B cell (primary cell): ENCODE data around the gene TMC8. TPM values are rescaled to one million over a fixed set of nuclear protein-coding genes. Genes with fewer than 3 reads are reported as not detected.

ENCODE experiments used
- ATAC-seq: fragments of 200-7000 bp; cut with Tn5 transposase; one replicate; pipeline ENCODE4 v1.10.0; 2021; ENCODE audit warnings: low read depth, mild to moderate bottlenecking, moderate number of reproducible peaks, moderate library complexity
- CTCF ChIA-PET: fragments of 350-600 bp; sonication (Branson Sonifier 250); formaldehyde crosslinking; loops from one replicate; lab custom pipeline; 2021; ENCODE audit warnings: antibody characterized with exemption, inconsistent platforms; lab: Charles Lee
- POLR2A ChIA-PET: fragments of 350-600 bp; sonication (Branson Sonifier 250); formaldehyde crosslinking; loops from one replicate; lab custom pipeline; 2021; ENCODE audit warnings: antibody characterized with exemption; lab: Charles Lee
- DNase-seq: peaks from one replicate; pipeline ENCODE4 v3.0.0; 2013
- H2AFZ ChIP-seq: 2 replicates; pipeline ENCODE4 v1.6.1; 2012; ENCODE audit warnings: mild to moderate bottlenecking, low read depth, low read length; ENCODE audit not compliant: insufficient read depth, poor library complexity, severe bottlenecking
- H3K27ac ChIP-seq, 2 donors: 1 replicate in 1 of 2; 2 replicates in 1 of 2; pipeline ENCODE4 v1.5.1; 2012 to 2013; ENCODE audit warnings: low read length in 2 of 2, mild to moderate bottlenecking in 2 of 2, moderate library complexity in 1 of 2
- H3K27me3 ChIP-seq, 4 experiments: fragments of 200-600 bp in 1 of 4; sonication (generic) in 1 of 4; replicated peaks in 1 of 4; 1 replicate in 2 of 4; 2 replicates in 2 of 4; pipeline versions ENCODE4 v1.6.1 to v1.7.0; 2013 to 2016; ENCODE audit warnings: low read length in 3 of 4, mild to moderate bottlenecking in 2 of 4, mixed read lengths in 1 of 4, moderate library complexity in 1 of 4; ENCODE audit not compliant: insufficient read depth in 4 of 4, control insufficient read depth in 3 of 4; ENCODE audit errors: control extremely low read depth in 1 of 4
- H3K36me3 ChIP-seq, 2 experiments: replicated peaks in 1 of 2; 1 replicate in 1 of 2; 2 replicates in 1 of 2; pipeline versions ENCODE4 v1.6.1 to v1.7.1; 2013; ENCODE audit warnings: low read length in 1 of 2; ENCODE audit not compliant: insufficient read depth in 2 of 2, control insufficient read depth in 1 of 2; ENCODE audit errors: control extremely low read depth in 1 of 2, extremely low read depth in 1 of 2
- H3K4me1 ChIP-seq, 2 donors: fragments of 200-600 bp in 1 of 2; sonication (generic) in 1 of 2; 1 replicate in 1 of 2; 2 replicates in 1 of 2; pipeline versions ENCODE4 v1.5.1 to v1.6.1; 2013 to 2017; ENCODE audit warnings: low read length in 2 of 2; ENCODE audit not compliant: control insufficient read depth in 2 of 2, insufficient read depth in 2 of 2
- H3K4me2 ChIP-seq: replicated peaks from 2 replicates; pipeline ENCODE3; 2012; ENCODE audit warnings: mild to moderate bottlenecking, low read depth, low read length; ENCODE audit not compliant: poor library complexity, severe bottlenecking
- H3K4me3 ChIP-seq, 5 experiments: fragments of 200-600 bp in 1 of 5; sonication (generic) in 1 of 5; 1 replicate in 3 of 5; 2 replicates in 2 of 5; pipeline versions ENCODE4 v1.5.1 to v1.7.0; 2011 to 2016; ENCODE audit warnings: low read length in 4 of 5, mild to moderate bottlenecking in 4 of 5, low read depth in 2 of 5, control low read depth in 1 of 5, moderate library complexity in 1 of 5; ENCODE audit not compliant: insufficient read depth in 1 of 5; ENCODE audit errors: control extremely low read depth in 1 of 5, extremely low read depth in 1 of 5
- H3K79me2 ChIP-seq: fragments of 200-600 bp; sonication (generic); one replicate; pipeline ENCODE4 v1.6.0; 2016; ENCODE audit warnings: low read length; ENCODE audit not compliant: control insufficient read depth, insufficient read depth
- H3K9ac ChIP-seq: fragments of 200-600 bp; sonication (generic); 2 replicates; pipeline ENCODE4 v1.6.1; 2017; ENCODE audit warnings: mild to moderate bottlenecking, low read length, moderate library complexity
- H3K9me3 ChIP-seq, 3 donors: one replicate each; pipeline versions ENCODE4 v1.6.1 to v1.7.1; 2013; ENCODE audit warnings: low read length in 2 of 3; ENCODE audit not compliant: control insufficient read depth in 2 of 3, insufficient read depth in 1 of 3; ENCODE audit errors: control extremely low read depth in 1 of 3
- H4K20me1 ChIP-seq: 2 replicates; pipeline ENCODE4 v1.6.0; 2012; ENCODE audit warnings: mild to moderate bottlenecking, low read length; ENCODE audit not compliant: insufficient read depth, control insufficient read depth, poor library complexity, severe bottlenecking
- H3K27ac Mint-ChIP-seq: one replicate; pipeline ENCODE4 v1.8.0; 2021; ENCODE audit warnings: mixed read lengths
- H3K27me3 Mint-ChIP-seq: one replicate; pipeline ENCODE4 v1.8.0; 2021; ENCODE audit warnings: mixed read lengths
- H3K4me1 Mint-ChIP-seq: one replicate; pipeline ENCODE4 v1.8.0; 2021; ENCODE audit warnings: mixed read lengths
- H3K4me3 Mint-ChIP-seq: one replicate; pipeline ENCODE4 v1.8.0; 2021; ENCODE audit warnings: mixed read lengths
- H3K9me3 Mint-ChIP-seq: one replicate; pipeline ENCODE4 v1.8.0; 2022; ENCODE audit warnings: mixed read lengths; ENCODE audit not compliant: insufficient read depth
- CTCF ChIP-seq: fragments of 200-600 bp; IDR thresholded peaks from one replicate; pipeline ENCODE4 v1.8.0; 2022; ENCODE audit warnings: antibody characterized with exemption, mild to moderate bottlenecking
- EZH2 ChIP-seq: IDR thresholded peaks from 2 replicates; pipeline ENCODE4 v1.6.1; 2012; ENCODE audit warnings: borderline replicate concordance, low read depth, mild to moderate bottlenecking, moderate library complexity, low read length; ENCODE audit not compliant: insufficient read depth, poor library complexity, severe bottlenecking
- WGBS: methylation state at CpG from one replicate; pipeline ENCODE4 v1.1.5; 2013; ENCODE audit warnings: missing lambda C conversion rate; ENCODE audit not compliant: insufficient coverage; 5-methylcytosine and 5-hydroxymethylcytosine counted together
- intact Hi-C: fragments of 100-400 bp; cut with micrococcal nuclease; formaldehyde crosslinking; loops from one replicate; pipeline ENCODE4 v1.10.0; 2022
- polyA plus RNA-seq: library from polyadenylated mRNA; depleted of rRNA; stranded (reverse); fragments of >200 nt; gene quantifications from 2 replicates; pipeline ENCODE4 v1.2.3, GENCODE V29; 2012
- total RNA-seq, 2 donors: library from RNA; stranded (reverse); fragments of 120-200 nt in 1 of 2; gene quantifications; 1 replicate in 1 of 2; 2 replicates in 1 of 2; pipeline versions ENCODE4 v1.2.3 to v1.2.4, GENCODE V29; 2013 to 2022

Gene TMC8
- total and polyA plus RNA-seq, 2 donors (not counting 1 experiment from before 2014, with no cell fraction given) = 235 to 352 TPM

- ChIA-PET CTCF (interaction anchor here (1.3 to 13.9 kb wide), 4 partner anchors 11 to 61 kb away, joined by 5 to 169 read pairs (median 17); partner anchors contain the start of genes AFMID, SYNGR2 and TK1), POLR2A (interaction anchor here (0.6 to 22.6 kb wide), 8 partner anchors 8 to 126 kb away, joined by 3 to 432 read pairs (median 12); partner anchors contain the start of genes C17orf99 and SYNGR2)
- peak overlapping the region; percentile 92 for H3K27ac Mint-ChIP-seq
- no peaks in the 10 kb centered on the region for H3K9me3 ChIP-seq
- DNase-seq (no peak), ATAC-seq (no peak)
- peak overlapping the region; percentile 91 for H3K4me3 Mint-ChIP-seq
- peaks cover 92% of the 10 kb centered on the region for H3K79me2 ChIP-seq
- peaks cover 8 to 64% of the 10 kb centered on the region in 2 experiments for H3K36me3 ChIP-seq
- no peaks in the 10 kb centered on the region for H3K27me3 Mint-ChIP-seq
- 59% methylated on average over 19 of the region's 25 CpGs for WGBS
- peak overlapping the region; percentile 77 to 92 for H3K27ac ChIP-seq
- H3K4me1 ChIP-seq = peaks cover 78 to 89% of the 10 kb centered on the region in 2 donors
- peak overlapping the region; percentile 100 for H3K4me2 ChIP-seq
- H3K27me3 ChIP-seq = no peaks in the 10 kb centered on the region
- H3K4me3 ChIP-seq = peak overlapping the region in 3 of 5 experiments; percentile 39 to 96 (median 89)
- H3K4me1 Mint-ChIP-seq = peaks cover 83% of the 10 kb centered on the region
- H2AFZ ChIP-seq = no peak overlapping the region
- peak overlapping the region; percentile 91 for H3K9ac ChIP-seq
- TF ChIP-seq EZH2 = no peak
- no peak for TF ChIP-seq CTCF
- no peaks in the 10 kb centered on the region for H3K9me3 Mint-ChIP-seq
- peaks cover 88% of the 10 kb centered on the region for H4K20me1 ChIP-seq
- intact Hi-C loops = loop anchor here (2.0 kb wide), 1 partner anchor 15 kb away; no protein-coding TSS in a partner anchor
Observed at GRCh38 chr17:78125976-78126894, 4.3 kb upstream of the TMC8 start.
